HG03565 (cell line): ENCODE measurements around the gene HDGFL3.
"Not testable (repeated sequence)": the region's sequence is repeated elsewhere in the genome, so short reads cannot be mapped to it uniquely, and the experiment has no call there.

Source experiments
- ATAC-seq: cut with Tn5 transposase; IDR thresholded peaks from one replicate; pipeline ENCODE4 v1.9.1; 2021; ENCODE audit warnings: mild to moderate bottlenecking, moderate library complexity; ENCODE audit not compliant: unreplicated experiment

HDGFL3 gene

GRCh38 chr15:83194528-83194927, 13.1 kb downstream of the HDGFL3 start:
- ATAC-seq = no peak

GRCh38 chr15:83193721-83194120, 13.9 kb downstream of the HDGFL3 start:
- ATAC-seq = no peak

- no peak for ATAC-seq
These were observed 14.9 kb downstream of the HDGFL3 start for GRCh38 chr15:83192742-83193141.

GRCh38 chr15:83190450-83190849, 17.2 kb downstream of the HDGFL3 start:
- ATAC-seq = no peak

- no peak for ATAC-seq
These were observed 22.1 kb downstream of the HDGFL3 start for GRCh38 chr15:83185561-83185960.

- no peak for ATAC-seq
These were observed 28.7 kb downstream of the HDGFL3 start for GRCh38 chr15:83178869-83179325.

GRCh38 chr15:83178390-83178789, 29.2 kb downstream of the HDGFL3 start:
- ATAC-seq = no peak

- ATAC-seq = no peak
These were observed 32.7 kb downstream of the HDGFL3 start for GRCh38 chr15:83174891-83175290.

GRCh38 chr15:83170474-83171165, 37.0 kb downstream of the HDGFL3 start:
- no peak for ATAC-seq

GRCh38 chr15:83169576-83169975, 38.0 kb downstream of the HDGFL3 start:
- ATAC-seq = not testable (repeated sequence)

- ATAC-seq = no peak
These were observed 40.8 kb downstream of the HDGFL3 start for GRCh38 chr15:83166830-83167229.

GRCh38 chr15:83166218-83166617, 41.4 kb downstream of the HDGFL3 start:
- ATAC-seq = no peak

GRCh38 chr15:83164771-83165404, 42.7 kb downstream of the HDGFL3 start:
- ATAC-seq = no peak

- ATAC-seq = no peak
These were observed 43.4 kb downstream of the HDGFL3 start for GRCh38 chr15:83164111-83164770.

GRCh38 chr15:83163032-83163431, 44.6 kb downstream of the HDGFL3 start:
- ATAC-seq = no peak

- ATAC-seq = no peak
These were observed 46.9 kb downstream of the HDGFL3 start for GRCh38 chr15:83160741-83161140.

- ATAC-seq = no peak
These were observed 49.2 kb downstream of the HDGFL3 start for GRCh38 chr15:83158393-83158792.

GRCh38 chr15:83155942-83156341, 51.7 kb downstream of the HDGFL3 start:
- no peak for ATAC-seq

GRCh38 chr15:83153288-83153687, 54.3 kb downstream of the HDGFL3 start:
- ATAC-seq = no peak

GRCh38 chr15:83144771-83145170, 62.9 kb downstream of the HDGFL3 start:
- ATAC-seq = no peak

GRCh38 chr15:83142151-83142550, 65.5 kb downstream of the HDGFL3 start:
- not testable (repeated sequence) for ATAC-seq
